Brain pericyte (primary cell): ENCODE measurements around the gene ITPK1.
"Not testable (repeated sequence)": the region's sequence is repeated elsewhere in the genome, so short reads cannot be mapped to it uniquely, and the experiment has no call there.

Experiments
- DNase-seq: peaks from one replicate; pipeline ENCODE4 v3.0.0-alpha.2; 2012; ENCODE audit warnings: low read depth, low spot score

The ITPK1 gene

GRCh38 chr14:93084866-93085857, 30.6 kb downstream of the ITPK1 start:
- no peak for DNase-seq

GRCh38 chr14:93084402-93084801, 31.3 kb downstream of the ITPK1 start:
- DNase-seq = no peak

- no peak for DNase-seq
Measured at GRCh38 chr14:93083917-93084316, 31.8 kb downstream of the ITPK1 start.

GRCh38 chr14:93082576-93083001, 33.1 kb downstream of the ITPK1 start:
- no peak for DNase-seq

- DNase-seq = no peak
Measured at GRCh38 chr14:93081876-93082570, 33.7 kb downstream of the ITPK1 start.

GRCh38 chr14:93079865-93080403, 35.8 kb downstream of the ITPK1 start:
- no peak for DNase-seq

- DNase-seq = no peak
Measured at GRCh38 chr14:93079321-93079720, 36.4 kb downstream of the ITPK1 start.

GRCh38 chr14:93078870-93079269, 36.9 kb downstream of the ITPK1 start:
- peak; percentile 37 for DNase-seq

GRCh38 chr14:93076755-93077154, 39.0 kb downstream of the ITPK1 start:
- no peak for DNase-seq

- DNase-seq = no peak
Measured at GRCh38 chr14:93075891-93076290, 39.8 kb downstream of the ITPK1 start.

GRCh38 chr14:93073910-93074769, 41.6 kb downstream of the ITPK1 start:
- DNase-seq = no peak

- no peak for DNase-seq
Measured at GRCh38 chr14:93073358-93073707, 42.4 kb downstream of the ITPK1 start.

GRCh38 chr14:93072659-93073357, 42.9 kb downstream of the ITPK1 start:
- no peak for DNase-seq

- no peak for DNase-seq
Measured at GRCh38 chr14:93068711-93069110, 47.0 kb downstream of the ITPK1 start.

- no peak for DNase-seq
Measured at GRCh38 chr14:93067088-93067487, 48.6 kb downstream of the ITPK1 start.

- DNase-seq = no peak
Measured at GRCh38 chr14:93065272-93065730, 50.4 kb downstream of the ITPK1 start.

GRCh38 chr14:93064411-93065271, 51.1 kb downstream of the ITPK1 start:
- DNase-seq = peak; percentile 53

GRCh38 chr14:93063393-93063792, 52.3 kb downstream of the ITPK1 start:
- DNase-seq = no peak

- DNase-seq = no peak
Measured at GRCh38 chr14:93062890-93063289, 52.8 kb downstream of the ITPK1 start.

- DNase-seq = not testable (repeated sequence)
Measured at GRCh38 chr14:93062013-93062412, 53.7 kb downstream of the ITPK1 start.
